ENCODE results near the gene MAP4K4. TPM values are rescaled to one million over a fixed set of nuclear protein-coding genes. Genes with fewer than 3 reads are reported as not detected.
A peak's percentile ranks its signal among the peaks of the same experiment; 100 is the strongest.

MAP4K4 gene
- total and polyA plus RNA-seq, 2 of the 13 experiments (the other 11 are each of a cell fraction or from before 2014, with no cell fraction given) = 105 to 264 TPM

- TF ChIP-seq ZSCAN5A (CRISPR knock-in tag; IDR thresholded peaks at IDR 0.05; ENCODE audit: borderline replicate concordance) (0 out of 2 replicates have a peak, but pooled peaks have one; percentile 38), ZNF792 (CRISPR knock-in tag; IDR thresholded peaks at IDR 0.05) (peak; percentile 80; the same call in 1 of the 2 replicates), MLX (CRISPR knock-in tag; IDR thresholded peaks at IDR 0.05) (peak; percentile 81; the same call in 1 of the 2 replicates), ZNF510 (CRISPR knock-in tag; IDR thresholded peaks at IDR 0.05; ENCODE audit: low read depth) (peak; percentile 68; the same call in 1 of the 2 replicates), NR1H2 (CRISPR knock-in tag; IDR thresholded peaks at IDR 0.05; ENCODE audit: borderline replicate concordance, low read depth) (peak; percentile 40; the same call in 1 of the 2 replicates), FOSL2 (CRISPR knock-in tag; IDR thresholded peaks at IDR 0.05) (peak; percentile 83), CSRNP2 (CRISPR knock-in tag; conservative IDR thresholded peaks at IDR 0.05; ENCODE audit: low read depth) (no peak), CERS6 (CRISPR knock-in tag; IDR thresholded peaks at IDR 0.05) (no peak), ZNF350 (CRISPR knock-in tag; IDR thresholded peaks at IDR 0.05; ENCODE audit: borderline replicate concordance, low read depth) (peak; percentile 70; the same call in 1 of the 2 replicates), ZNF331 (CRISPR knock-in tag; IDR thresholded peaks at IDR 0.05) (peak; percentile 87), ZNF101 (CRISPR knock-in tag; IDR thresholded peaks at IDR 0.05; ENCODE audit: borderline replicate concordance, low read depth) (0 out of 2 replicates have a peak, but pooled peaks have one; percentile 16), NR2F1 (CRISPR knock-in tag; IDR thresholded peaks at IDR 0.05) (peak; percentile 56 to 66; a peak in 2 of 4 replicates), ATAD3A (CRISPR knock-in tag; IDR thresholded peaks at IDR 0.05) (no peak), NR2F2 (IDR thresholded peaks at IDR 0.05; ENCODE audit: borderline replicate concordance, low read depth) (peak; percentile 70; the same call in 1 of the 2 replicates), ZNF567 (CRISPR knock-in tag; IDR thresholded peaks at IDR 0.05; ENCODE audit: borderline replicate concordance) (no peak), ZNF253 (CRISPR knock-in tag; IDR thresholded peaks at IDR 0.05; ENCODE audit: borderline replicate concordance) (no peak), HIVEP1 (CRISPR knock-in tag; IDR thresholded peaks at IDR 0.05) (no peak), CBX1 (IDR thresholded peaks at IDR 0.05; ENCODE audit: low read depth) (peak; percentile 85), ZBTB10 (CRISPR knock-in tag; IDR thresholded peaks at IDR 0.05; ENCODE audit: borderline replicate concordance) (no peak), ZNF547 (CRISPR knock-in tag; IDR thresholded peaks at IDR 0.05) (no peak), ZNF788 (CRISPR knock-in tag; IDR thresholded peaks at IDR 0.05; ENCODE audit: borderline replicate concordance) (peak; percentile 64; the same call in 1 of the 2 replicates), ZNF414 (CRISPR knock-in tag; IDR thresholded peaks at IDR 0.05) (peak; percentile 27; the same call in 1 of the 2 replicates)
Measured at GRCh38 chr2:101771910-101772321, 74.4 kb downstream of the MAP4K4 start (continued).
